K562 (cell line): ENCODE data around the gene NFATC3. TPM values are rescaled to one million over a fixed set of nuclear protein-coding genes. Genes with fewer than 3 reads are reported as not detected.

Experiments
- CCNT2 ChIP-seq: IDR thresholded peaks from 2 replicates; pipeline ENCODE4 v1.6.1; 2011; ENCODE audit warnings: borderline replicate concordance, low read depth, mild to moderate bottlenecking, moderate library complexity, mixed read lengths, low read length; ENCODE audit not compliant: insufficient read length; ENCODE audit errors: extremely low read depth
- DDX20 ChIP-seq: fragments of 450-650 bp; IDR thresholded peaks from 2 replicates; pipeline ENCODE4 v1.6.1; 2016; ENCODE audit warnings: missing genetic modification characterization, low read depth, mild to moderate bottlenecking, missing compliant biosample characterization, moderate library complexity
- E2F1 ChIP-seq: sonication (generic); formaldehyde crosslinking; IDR thresholded peaks from 2 replicates; pipeline ENCODE4 v1.8.1; 2023; ENCODE audit warnings: mild to moderate bottlenecking, missing genetic modification reagents, moderate library complexity
- ELF4 ChIP-seq: fragments of 450-650 bp; formaldehyde crosslinking; IDR thresholded peaks from 2 replicates; pipeline ENCODE4 v1.4.0; 2022; ENCODE audit warnings: missing genetic modification characterization
- ETS2 ChIP-seq: IDR thresholded peaks from 2 replicates; pipeline ENCODE4 v1.6.1; 2016; ENCODE audit warnings: borderline replicate concordance, missing genetic modification characterization, mild to moderate bottlenecking, moderate library complexity, missing compliant biosample characterization; ENCODE audit not compliant: poor library complexity, severe bottlenecking
- HDAC3 ChIP-seq: fragments of 450-650 bp; IDR thresholded peaks from 2 replicates; pipeline ENCODE4 v1.6.1; 2018; ENCODE audit warnings: borderline replicate concordance, mild to moderate bottlenecking, moderate library complexity; ENCODE audit not compliant: partially characterized antibody
- IRF2 ChIP-seq: sonication (generic); formaldehyde crosslinking; IDR thresholded peaks from 2 replicates; pipeline ENCODE4 v1.8.1; 2022; ENCODE audit warnings: mild to moderate bottlenecking, missing genetic modification reagents
- NFXL1 ChIP-seq: fragments of 450-650 bp; formaldehyde crosslinking; IDR thresholded peaks from 2 replicates; pipeline ENCODE4 v1.4.0; 2021; ENCODE audit warnings: mild to moderate bottlenecking
- POU5F1 ChIP-seq: fragments of 150-350 bp; IDR thresholded peaks from 2 replicates; pipeline ENCODE4 v1.6.1; 2014; ENCODE audit warnings: borderline replicate concordance, low read length, low read depth, mild to moderate bottlenecking; ENCODE audit not compliant: partially characterized antibody
- PREB ChIP-seq: sonication (generic); formaldehyde crosslinking; IDR thresholded peaks from 2 replicates; pipeline ENCODE4 v1.8.1; 2023; ENCODE audit warnings: mild to moderate bottlenecking, missing genetic modification reagents
- SNAPC5 ChIP-seq: fragments of 250-450 bp; sonication (Bioruptor Pico); IDR thresholded peaks from 2 replicates; pipeline ENCODE4 v1.8.0; 2021; ENCODE audit warnings: moderate library complexity, mild to moderate bottlenecking, inconsistent platforms
- TAL1 ChIP-seq: fragments of 450-650 bp; IDR thresholded peaks from 2 replicates; pipeline ENCODE4 v1.6.1; 2016; ENCODE audit warnings: mild to moderate bottlenecking
- polyA plus RNA-seq, 8 experiments: library from polyadenylated mRNA; depleted of rRNA in 4 of 8; stranded (reverse) in 5 of 8; unstranded in 3 of 8; fragments of >200 nt; fragmentation: Nextera tagmentation in 2 of 8; fragmentation: Illumina TruSeq in 1 of 8; extraction: Ambion mirVana in 2 of 8; extraction: Trizol in 1 of 8; gene quantifications; 2 replicates each; pipeline versions ENCODE4 v1.2.1 to v1.2.3, GENCODE V29; 2011 to 2014; ENCODE audit warnings: inconsistent platforms in 1 of 8, missing spikeins in 1 of 8
- total RNA-seq, 7 experiments: library from RNA; depleted of rRNA in 6 of 7; stranded (reverse); fragments of >200 nt in 6 of 7; fragmentation: Illumina TruSeq in 2 of 7; extraction: Trizol in 2 of 7; gene quantifications; 2 replicates each; pipeline versions ENCODE4 v1.2.1 to v1.2.3, GENCODE V29; 2011 to 2021; ENCODE audit warnings: low replicate concordance in 1 of 7

Gene NFATC3
- total and polyA plus RNA-seq, 9 of the 15 experiments (the other 6 are each of a cell fraction or from before 2014, with no cell fraction given), result 15.7 to 98.4 (median 59.4) TPM

GRCh38 chr16:68097895-68098294 is 12.7 kb downstream of the NFATC3 start (continued):
- TF ChIP-seq E2F1 (CRISPR knock-in tag), result no peak
- no peak for TF ChIP-seq TAL1
- TF ChIP-seq HDAC3, result no peak
- no peak for TF ChIP-seq DDX20
- no peak for TF ChIP-seq CCNT2
- no peak for TF ChIP-seq NFXL1 (CRISPR knock-in tag)
- TF ChIP-seq ELF4 (CRISPR knock-in tag), result no peak
- no peak for TF ChIP-seq ETS2
- TF ChIP-seq POU5F1, result no peak
- TF ChIP-seq PREB, result no peak
- TF ChIP-seq IRF2 (CRISPR knock-in tag), result no peak
- TF ChIP-seq SNAPC5 (CRISPR knock-in tag), result no peak
